Measurements from ENCODE around the gene COX4I2. TPM values are rescaled to one million over a fixed set of nuclear protein-coding genes. Genes with fewer than 3 reads are reported as not detected.

Gene COX4I2
- total RNA-seq, 4 donors from 2014 or later: 2.5 TPM; not detected in 3

GRCh38 chr20:31693402-31693801 lies 55.7 kb downstream of the COX4I2 start:
- H3K4me1 ChIP-seq: peaks cover 0 to 40% (median 5%) of the 10 kb centered on the region in 4 donors
- no peak overlapping the region for H3K4me3 ChIP-seq
- DNase-seq: no peak
- peaks cover 0 to 19% (median 0%) of the 10 kb centered on the region in 3 donors for H3K36me3 ChIP-seq
- no peaks in the 10 kb centered on the region for H3K27me3 ChIP-seq
- TF ChIP-seq CTCF (IDR thresholded peaks at IDR 0.05) (no peak), POLR2A (IDR thresholded peaks at IDR 0.05) (no peak)
- no peaks in the 10 kb centered on the region for H3K9me3 ChIP-seq
- H3K27ac ChIP-seq: no peak overlapping the region

- no peaks in the 10 kb centered on the region for H3K27me3 ChIP-seq
- H3K27ac ChIP-seq: peak overlapping the region in 2 of 4 donors; percentile 16 to 90
- TF ChIP-seq CTCF (IDR thresholded peaks at IDR 0.05) (no peak), POLR2A (IDR thresholded peaks at IDR 0.05) (no peak)
- peaks cover 0 to 19% (median 0%) of the 10 kb centered on the region in 3 donors for H3K36me3 ChIP-seq
- peaks cover 0 to 47% (median 12%) of the 10 kb centered on the region in 4 donors for H3K4me1 ChIP-seq
- H3K9me3 ChIP-seq: no peaks in the 10 kb centered on the region
- DNase-seq: no peak
- no peak overlapping the region for H3K4me3 ChIP-seq
These were observed 56.4 kb downstream of the COX4I2 start for GRCh38 chr20:31693987-31694661.

Small RNAs within 50 kb of the gene (small RNA-seq; reads per million reads assigned to genes)
- gene MIR3193: 0 reads per million in 2 donors

Other genes starting within 250 kb of the COX4I2 start
- gene DEFB119, start 247.3 kb upstream of the COX4I2 start, total RNA-seq: not detected
- not detected for gene DEFB121, start 231.7 kb upstream of the COX4I2 start, total RNA-seq
- not detected for gene DEFB123, start 197.3 kb upstream of the COX4I2 start, total RNA-seq
- not detected for gene DEFB124, start 162.8 kb upstream of the COX4I2 start, total RNA-seq
- gene REM1, start 162.6 kb upstream of the COX4I2 start, total RNA-seq: 1 to 10 TPM in 2 of 4 donors, not detected in 2; 1.4 to 1.7 TPM
- 10 to 100 TPM; 38.9 to 97.4 (median 56.3) TPM for gene HM13, start 123.5 kb upstream of the COX4I2 start, total RNA-seq
- 100 to 1,000 TPM; 408 to 760 (median 570) TPM for gene ID1, start 32.6 kb upstream of the COX4I2 start, total RNA-seq
- 100 to 1,000 TPM in 3 of 4 donors, 10 to 100 TPM in 1; 85.0 to 185 (median 144) TPM for gene BCL2L1, start 85.0 kb downstream of the COX4I2 start, total RNA-seq
- gene TPX2, start 101.4 kb downstream of the COX4I2 start, total RNA-seq: 10 to 100 TPM in 1 of 4 donors, 1 to 10 TPM in 3; 4.4 to 26.4 (median 9.3) TPM
- under 1 TPM in 1 of 4 donors, not detected in 3; 0.57 TPM for gene MYLK2, start 181.4 kb downstream of the COX4I2 start, total RNA-seq
- gene FOXS1, start 207.7 kb downstream of the COX4I2 start, total RNA-seq: not detected
- gene DUSP15, start 232.6 kb downstream of the COX4I2 start, total RNA-seq: 10 to 100 TPM in 1 of 4 donors, 1 to 10 TPM in 2, under 1 TPM in 1; 0.53 to 19.8 (median 2.3) TPM
- 1 to 10 TPM in 1 of 4 donors, under 1 TPM in 1, not detected in 2; 0.47 to 1.7 TPM for gene TTLL9, start 232.7 kb downstream of the COX4I2 start, total RNA-seq

Data from Peyer's patch (tissue), 4 donors.